IPS-20b (cell line): Measurements from ENCODE around the gene CDHR3.

Experiments used
- H3K27ac ChIP-seq: one replicate; pipeline ENCODE4 v1.5.1; 2013; ENCODE audit warnings: low read length
- H3K27me3 ChIP-seq: 2 replicates; pipeline ENCODE4 v1.6.1; 2013; ENCODE audit warnings: mild to moderate bottlenecking, low read length, inconsistent platforms; ENCODE audit not compliant: insufficient read depth
- H3K36me3 ChIP-seq: 2 replicates; pipeline ENCODE4 v1.6.1; 2013; ENCODE audit warnings: low read depth, mild to moderate bottlenecking, inconsistent platforms, low read length, moderate library complexity; ENCODE audit not compliant: insufficient read depth
- H3K4me1 ChIP-seq: 2 replicates; pipeline ENCODE4 v1.6.1; 2013; ENCODE audit warnings: mild to moderate bottlenecking, control low read depth, inconsistent platforms, low read length, moderate library complexity; ENCODE audit not compliant: insufficient read depth
- H3K4me3 ChIP-seq: 2 replicates; pipeline ENCODE4 v1.5.1; 2013; ENCODE audit warnings: mild to moderate bottlenecking, low read length, inconsistent platforms
- H3K9ac ChIP-seq: 2 replicates; pipeline ENCODE4 v1.6.1; 2013; ENCODE audit warnings: low read depth, mild to moderate bottlenecking, inconsistent platforms, low read length, moderate library complexity
- H3K9me3 ChIP-seq: 2 replicates; pipeline ENCODE4 v1.6.1; 2013; ENCODE audit warnings: mild to moderate bottlenecking, low read depth, low read length, inconsistent platforms; ENCODE audit not compliant: insufficient read depth

The CDHR3 gene

GRCh38 chr7:106045586-106045985, 82.5 kb downstream of the CDHR3 start:
- Histone ChIP-seq H3K4me1 (peaks cover 3% of the 10 kb centered on the region; the same call in 1 of the 2 replicates), H3K4me3 (no peak overlapping the region), H3K27ac (no peak overlapping the region), H3K9ac (no peak overlapping the region), H3K27me3 (no peaks in the 10 kb centered on the region; the same call in 1 of the 2 replicates), H3K9me3 (no peaks in the 10 kb centered on the region), H3K36me3 (no peaks in the 10 kb centered on the region)

DNA sequence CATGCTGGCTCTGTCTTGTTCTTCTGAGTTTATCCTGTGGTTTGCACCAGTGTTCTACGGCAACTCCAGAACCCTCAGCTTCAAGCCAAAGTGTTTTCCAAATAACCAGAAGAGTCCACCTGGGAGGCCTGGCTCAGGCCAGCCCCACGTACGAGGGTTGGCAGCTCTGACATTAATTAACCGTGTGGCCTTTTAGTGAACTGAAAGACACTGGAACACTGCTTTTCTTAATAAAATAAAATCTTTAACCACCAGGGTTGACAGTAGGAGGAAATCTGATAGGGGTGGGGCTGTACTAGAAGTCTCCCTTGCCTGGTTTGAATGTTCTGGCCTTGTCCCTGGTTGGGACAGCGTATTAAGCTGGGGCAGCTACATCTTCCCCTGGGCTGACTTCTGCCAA, 84.1 kb downstream of the CDHR3 start:
- Histone ChIP-seq H3K4me1 (peaks cover 3% of the 10 kb centered on the region; the same call in 1 of the 2 replicates), H3K27ac (no peak overlapping the region), H3K9ac (no peak overlapping the region), H3K36me3 (no peaks in the 10 kb centered on the region), H3K4me3 (no peak overlapping the region), H3K27me3 (no peaks in the 10 kb centered on the region; the same call in 1 of the 2 replicates), H3K9me3 (no peaks in the 10 kb centered on the region)

GRCh38 chr7:106047818-106048705, 85.0 kb downstream of the CDHR3 start:
- no peaks in the 10 kb centered on the region for H3K36me3 ChIP-seq
- H3K27me3 ChIP-seq, result no peaks in the 10 kb centered on the region; the same call in 1 of the 2 replicates
- H3K9ac ChIP-seq, result no peak overlapping the region
- H3K4me3 ChIP-seq, result no peak overlapping the region
- no peaks in the 10 kb centered on the region for H3K4me1 ChIP-seq
- no peak overlapping the region for H3K27ac ChIP-seq
- H3K9me3 ChIP-seq, result no peaks in the 10 kb centered on the region

DNA sequence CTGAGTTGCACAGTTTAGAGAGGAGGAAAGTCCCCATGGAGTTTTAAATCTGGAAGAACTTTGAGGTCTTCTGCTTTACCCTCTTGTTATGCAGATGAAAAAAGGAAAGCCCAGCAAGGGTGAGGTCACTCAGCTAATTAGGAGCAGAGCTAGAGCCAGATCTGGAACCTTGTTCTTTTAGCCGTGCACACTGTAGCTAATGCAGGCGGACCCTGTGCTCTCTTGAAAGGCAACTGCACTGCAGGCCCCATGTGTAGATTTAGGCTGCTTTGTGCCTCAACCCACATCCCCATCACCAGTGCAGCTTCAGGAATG, 85.6 kb downstream of the CDHR3 start:
- Histone ChIP-seq H3K36me3 (no peaks in the 10 kb centered on the region), H3K4me1 (no peaks in the 10 kb centered on the region), H3K27me3 (no peaks in the 10 kb centered on the region; the same call in 1 of the 2 replicates), H3K27ac (no peak overlapping the region), H3K4me3 (no peak overlapping the region), H3K9me3 (no peaks in the 10 kb centered on the region), H3K9ac (no peak overlapping the region)

- Histone ChIP-seq H3K27ac (no peak overlapping the region), H3K27me3 (no peaks in the 10 kb centered on the region; the same call in 1 of the 2 replicates), H3K4me3 (no peak overlapping the region), H3K36me3 (no peaks in the 10 kb centered on the region), H3K9me3 (no peaks in the 10 kb centered on the region), H3K9ac (no peak overlapping the region), H3K4me1 (no peaks in the 10 kb centered on the region)
Observed at GRCh38 chr7:106049139-106049752, 86.2 kb downstream of the CDHR3 start.

- Histone ChIP-seq H3K9ac (no peak overlapping the region), H3K4me1 (no peaks in the 10 kb centered on the region; the same call in 1 of the 2 replicates), H3K9me3 (no peaks in the 10 kb centered on the region), H3K27me3 (no peaks in the 10 kb centered on the region; the same call in 1 of the 2 replicates), H3K36me3 (no peaks in the 10 kb centered on the region), H3K4me3 (no peak overlapping the region), H3K27ac (no peak overlapping the region)
Observed at GRCh38 chr7:106050002-106050745, 87.1 kb downstream of the CDHR3 start.

DNA sequence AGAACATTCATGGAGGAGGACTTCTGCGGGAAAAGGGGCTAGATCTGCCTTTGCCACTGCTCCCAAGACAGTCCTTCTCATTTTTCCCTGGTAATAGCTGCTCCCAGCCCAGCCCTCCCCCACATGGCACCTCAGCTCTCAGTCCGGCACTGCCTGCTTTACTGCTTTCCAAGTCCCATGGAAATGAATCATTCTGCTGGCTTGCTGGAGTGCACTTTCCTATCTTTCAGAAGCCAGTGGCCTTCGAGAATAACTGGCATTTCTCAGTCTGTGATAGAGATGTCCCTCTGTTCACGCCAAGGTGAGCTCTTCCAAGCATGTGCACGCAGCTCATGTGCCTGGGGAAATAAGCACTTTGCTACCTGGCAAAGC, 87.7 kb downstream of the CDHR3 start:
- H3K27ac ChIP-seq, result no peak overlapping the region
- no peaks in the 10 kb centered on the region; the same call in 1 of the 2 replicates for H3K27me3 ChIP-seq
- H3K9me3 ChIP-seq, result no peaks in the 10 kb centered on the region
- H3K9ac ChIP-seq, result no peak overlapping the region
- no peak overlapping the region for H3K4me3 ChIP-seq
- H3K36me3 ChIP-seq, result no peaks in the 10 kb centered on the region
- H3K4me1 ChIP-seq, result no peaks in the 10 kb centered on the region; the same call in 1 of the 2 replicates

DNA sequence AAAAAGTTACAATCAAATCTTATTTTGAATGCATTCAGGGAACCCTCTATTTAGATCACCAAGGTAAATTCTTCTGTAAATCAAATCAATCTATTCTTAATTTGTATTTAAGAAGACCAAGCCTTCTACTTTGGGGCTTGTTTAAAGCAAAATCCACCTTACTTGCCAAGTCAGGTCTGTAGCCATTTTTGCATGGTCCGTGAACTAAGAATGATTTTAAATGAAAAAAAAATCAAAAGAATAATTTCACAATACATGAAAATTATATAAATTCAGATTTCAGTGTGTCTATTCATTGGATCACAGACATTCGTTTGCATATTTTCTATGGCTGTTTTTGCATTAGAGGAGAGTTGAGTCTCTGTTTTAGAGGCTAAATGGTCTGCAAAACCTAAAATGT, 89.6 kb downstream of the CDHR3 start:
- H3K9ac ChIP-seq, result no peak overlapping the region
- H3K4me3 ChIP-seq, result no peak overlapping the region
- H3K9me3 ChIP-seq, result no peaks in the 10 kb centered on the region
- H3K36me3 ChIP-seq, result no peaks in the 10 kb centered on the region
- H3K27ac ChIP-seq, result no peak overlapping the region
- no peaks in the 10 kb centered on the region; the same call in 1 of the 2 replicates for H3K4me1 ChIP-seq
- H3K27me3 ChIP-seq, result no peaks in the 10 kb centered on the region

- Histone ChIP-seq H3K9me3 (no peaks in the 10 kb centered on the region), H3K36me3 (no peaks in the 10 kb centered on the region), H3K9ac (no peak overlapping the region), H3K4me3 (no peak overlapping the region), H3K4me1 (no peaks in the 10 kb centered on the region; the same call in 1 of the 2 replicates), H3K27ac (no peak overlapping the region), H3K27me3 (no peaks in the 10 kb centered on the region)
Observed at GRCh38 chr7:106053109-106053508, 90.0 kb downstream of the CDHR3 start.

DNA sequence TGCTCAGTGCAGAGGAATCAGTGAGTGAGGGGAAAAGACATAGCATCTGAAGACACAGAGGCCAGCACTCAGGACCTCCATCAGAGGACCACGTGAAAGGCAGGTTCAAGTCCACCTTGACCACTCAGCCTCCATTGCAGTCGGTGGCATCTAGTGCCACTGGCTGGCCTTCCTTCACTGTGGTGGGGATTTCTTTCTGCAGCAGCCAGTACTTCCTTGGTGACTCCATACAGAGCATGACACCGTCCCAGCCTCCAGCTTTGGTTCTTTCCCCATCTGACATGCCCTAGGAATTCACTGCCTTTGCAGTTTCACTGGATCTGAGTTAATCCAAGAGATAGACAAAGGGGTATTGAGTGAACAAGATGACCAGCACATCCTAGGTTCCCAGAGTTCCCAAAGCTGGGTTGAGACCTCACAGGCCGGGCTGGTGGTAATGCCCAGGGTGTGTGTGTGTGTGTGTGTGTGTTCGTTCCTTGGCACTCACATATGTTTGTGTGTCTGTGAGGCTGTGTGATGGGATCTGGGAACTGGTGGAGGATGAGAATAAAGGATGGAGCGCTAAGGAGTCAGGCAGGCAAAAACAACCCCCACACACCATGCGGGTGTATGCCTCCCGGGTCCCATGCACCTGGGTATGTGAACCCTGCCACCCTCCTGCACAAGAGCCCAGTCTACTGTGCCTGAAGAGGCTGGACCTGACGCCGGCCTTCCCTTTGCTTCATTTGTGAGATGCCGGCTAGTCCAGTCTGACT, 91.3 kb downstream of the CDHR3 start:
- Histone ChIP-seq H3K9me3 (no peaks in the 10 kb centered on the region), H3K27ac (no peak overlapping the region), H3K27me3 (no peaks in the 10 kb centered on the region), H3K4me1 (no peaks in the 10 kb centered on the region; the same call in 1 of the 2 replicates), H3K36me3 (no peaks in the 10 kb centered on the region), H3K9ac (no peak overlapping the region), H3K4me3 (no peak overlapping the region)

DNA sequence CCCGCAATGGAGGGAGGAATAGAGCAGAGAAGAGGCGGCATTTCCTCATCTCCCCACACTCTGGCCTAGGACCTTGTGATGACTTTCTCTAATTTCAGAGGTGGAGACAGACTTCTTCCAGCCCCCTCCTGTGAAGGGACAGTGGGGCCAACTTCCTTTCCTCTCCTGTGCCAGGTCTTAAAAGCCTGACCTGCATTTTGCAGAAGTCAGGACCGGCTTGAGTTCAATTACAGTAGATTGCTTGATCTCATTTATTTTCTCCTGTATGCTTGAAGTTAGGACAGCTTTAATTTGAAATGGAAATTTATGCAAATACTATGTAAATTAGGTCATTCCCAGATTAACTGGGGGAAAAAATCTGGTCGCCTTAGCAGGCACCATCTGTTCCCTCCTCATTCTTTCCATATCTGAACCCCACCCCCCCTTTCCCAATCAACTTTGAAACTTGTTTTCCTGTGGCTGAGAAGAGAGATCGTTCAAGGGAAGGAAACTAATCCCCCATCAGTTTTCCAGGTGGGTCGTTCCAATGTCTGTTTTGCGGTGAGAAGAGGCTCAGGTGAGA, 92.0 kb downstream of the CDHR3 start:
- no peak overlapping the region for H3K27ac ChIP-seq
- H3K36me3 ChIP-seq, result no peaks in the 10 kb centered on the region
- H3K4me3 ChIP-seq, result no peak overlapping the region
- H3K27me3 ChIP-seq, result no peaks in the 10 kb centered on the region
- no peaks in the 10 kb centered on the region for H3K9me3 ChIP-seq
- H3K9ac ChIP-seq, result no peak overlapping the region
- no peaks in the 10 kb centered on the region; the same call in 1 of the 2 replicates for H3K4me1 ChIP-seq
